Mucosa of descending colon (tissue), 3 donors: ENCODE results near the gene LDLRAD4. TPM values are rescaled to one million over a fixed set of nuclear protein-coding genes. Genes with fewer than 3 reads are reported as not detected.

Experiments used
- ATAC-seq: fragments of 200-7000 bp; cut with Tn5 transposase; one replicate; pipeline ENCODE4 v1.9.1; 2020; ENCODE audit warnings: mild to moderate bottlenecking, moderate library complexity
- DNase-seq, 3 donors: peaks; one replicate each; pipeline ENCODE4 v3.0.0-alpha.2; 2020
- H3K36me3 ChIP-seq: fragments of 200-600 bp; one replicate; pipeline ENCODE4 v1.8.0; 2021; ENCODE audit warnings: low read depth, mild to moderate bottlenecking
- H3K4me1 ChIP-seq: fragments of 200-600 bp; one replicate; pipeline ENCODE4 v1.8.0; 2021; ENCODE audit warnings: low read depth, mild to moderate bottlenecking
- H3K4me3 ChIP-seq: fragments of 200-600 bp; one replicate; pipeline ENCODE4 v1.8.0; 2021; ENCODE audit warnings: mild to moderate bottlenecking
- H3K9me3 ChIP-seq: fragments of 200-600 bp; one replicate; pipeline ENCODE4 v1.8.0; 2021; ENCODE audit warnings: mild to moderate bottlenecking
- CTCF ChIP-seq: fragments of 200-600 bp; IDR thresholded peaks from one replicate; pipeline ENCODE4 v1.8.0; 2022; ENCODE audit warnings: antibody characterized with exemption, mild to moderate bottlenecking
- intact Hi-C, 2 donors: fragments of 100-400 bp; cut with DNase I in 1 of 2; cut with micrococcal nuclease in 1 of 2; formaldehyde crosslinking; loops; one replicate each; pipeline versions ENCODE4 v1.11.0 to v1.11.1; 2022; cut with DNase I, micrococcal nuclease
- total RNA-seq, 3 donors: library from RNA; stranded (reverse); fragmentation: NEBNext Ultra II Directional in 2 of 3; extraction: Animal tissue kit (Norgen Biotek cat#: 25700) in 2 of 3; gene quantifications; one replicate each; pipeline versions ENCODE4 v1.2.1 to v1.2.4, GENCODE V29; 2021 to 2023
- donor health status: DM: no; HTN: no; CAD: no; lungs with moderate emphysema.
- donor health status: DM: no; HTN: no; CAD: no.
- donor health status: DM: no; HTN: yes; CAD: no.

Gene LDLRAD4
- total RNA-seq, 3 donors from 2014 or later, result 36.8 to 41.0 (median 37.4) TPM

GRCh38 chr18:13183359-13183758, 35.2 kb upstream of the LDLRAD4 start:
- Histone ChIP-seq H3K9me3 (no peaks in the 10 kb centered on the region), H3K4me3 (no peak overlapping the region), H3K4me1 (peaks cover 16% of the 10 kb centered on the region), H3K36me3 (peaks cover 4% of the 10 kb centered on the region)
- DNase-seq (no peak), ATAC-seq (no peak)
- TF ChIP-seq CTCF, result no peak
- intact Hi-C loops, result no loop called here

GRCh38 chr18:13183790-13184189, 34.8 kb upstream of the LDLRAD4 start:
- no peaks in the 10 kb centered on the region for H3K9me3 ChIP-seq
- TF ChIP-seq CTCF, result no peak
- intact Hi-C loops, result no loop called here
- DNase-seq (no peak), ATAC-seq (no peak)
- no peak overlapping the region for H3K4me3 ChIP-seq
- H3K36me3 ChIP-seq, result peaks cover 4% of the 10 kb centered on the region
- peaks cover 15% of the 10 kb centered on the region for H3K4me1 ChIP-seq

DNA sequence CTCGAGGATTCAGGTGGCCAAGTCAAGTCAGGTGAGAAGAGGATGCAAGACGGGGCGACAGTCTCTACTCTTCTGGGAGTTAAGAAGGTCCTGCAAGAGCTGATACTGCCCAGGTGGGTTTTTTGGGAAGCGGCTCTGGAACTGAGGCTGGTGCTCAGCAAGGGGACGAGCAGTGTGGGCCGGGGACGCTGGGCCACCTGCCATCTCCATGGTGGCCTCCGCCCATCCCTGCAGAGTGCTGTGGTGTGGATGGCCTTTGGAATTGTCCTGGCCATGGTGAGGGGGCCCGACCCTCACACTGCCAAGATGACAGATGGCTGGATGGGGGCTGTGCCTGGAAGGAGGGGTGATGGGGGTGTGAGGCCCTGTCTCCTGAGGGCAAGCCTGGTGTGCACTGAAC, 34.2 kb upstream of the LDLRAD4 start:
- intact Hi-C loops, result no loop called here
- H3K9me3 ChIP-seq, result no peaks in the 10 kb centered on the region
- H3K36me3 ChIP-seq, result peaks cover 2% of the 10 kb centered on the region
- peaks cover 9% of the 10 kb centered on the region for H3K4me1 ChIP-seq
- no peak overlapping the region for H3K4me3 ChIP-seq
- ATAC-seq (no peak), DNase-seq (no peak)
- TF ChIP-seq CTCF, result no peak

- Histone ChIP-seq H3K36me3 (no peaks in the 10 kb centered on the region), H3K4me3 (no peak overlapping the region), H3K4me1 (peaks cover 8% of the 10 kb centered on the region), H3K9me3 (no peaks in the 10 kb centered on the region)
- ATAC-seq (no peak), DNase-seq (no peak)
- TF ChIP-seq CTCF, result no peak
- intact Hi-C loops, result no loop called here
Measured at GRCh38 chr18:13185675-13186198, 32.8 kb upstream of the LDLRAD4 start.

DNA sequence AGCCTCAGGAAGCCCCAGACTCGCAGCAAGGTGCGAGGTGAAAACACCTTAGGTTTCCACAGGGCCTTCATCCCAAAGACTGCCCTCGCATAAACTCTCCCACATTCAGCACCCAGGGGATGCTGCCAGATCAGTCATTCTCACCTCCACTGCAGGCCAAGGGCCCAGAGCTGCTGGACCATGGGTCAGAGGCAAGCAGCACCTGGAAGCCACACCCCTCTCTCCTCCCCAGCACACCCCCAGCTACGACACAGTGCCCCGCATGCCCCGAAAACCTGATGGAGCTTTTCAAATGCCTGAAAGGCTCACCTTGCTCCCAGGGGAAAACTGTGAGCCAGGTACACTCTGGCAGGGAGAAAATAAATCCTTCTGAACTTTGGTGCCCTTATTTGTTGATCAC, 31.9 kb upstream of the LDLRAD4 start:
- Histone ChIP-seq H3K4me3 (no peak overlapping the region), H3K9me3 (no peaks in the 10 kb centered on the region), H3K4me1 (peaks cover 8% of the 10 kb centered on the region), H3K36me3 (no peaks in the 10 kb centered on the region)
- intact Hi-C loops, result no loop called here
- DNase-seq, result no peak
- no peak for TF ChIP-seq CTCF
- ATAC-seq, result no peak

DNA sequence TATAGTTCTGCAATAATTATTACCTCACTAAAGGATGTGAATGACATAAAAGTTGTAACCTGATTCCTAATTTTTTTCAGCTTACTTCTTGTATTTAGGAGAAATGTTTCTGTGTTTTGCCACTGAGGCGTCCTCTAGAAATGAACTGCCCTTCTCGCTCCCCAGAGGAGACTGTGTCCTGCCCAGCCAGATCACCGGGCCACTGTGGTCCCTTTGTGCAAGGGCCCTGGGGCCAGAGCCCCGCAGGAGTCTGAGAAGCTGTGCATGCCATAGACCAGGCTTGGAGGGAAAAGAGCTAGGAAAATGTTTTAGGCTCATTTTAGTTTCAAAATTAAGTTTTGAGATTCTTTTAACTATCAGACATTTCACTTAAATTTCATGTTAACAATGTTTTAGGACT, 31.1 kb upstream of the LDLRAD4 start:
- Histone ChIP-seq H3K4me3 (no peak overlapping the region), H3K9me3 (no peaks in the 10 kb centered on the region), H3K36me3 (no peaks in the 10 kb centered on the region), H3K4me1 (no peaks in the 10 kb centered on the region)
- ATAC-seq (no peak), DNase-seq (no peak)
- intact Hi-C loops, result no loop called here
- TF ChIP-seq CTCF, result no peak
